Left renal pelvis (tissue), 4 donors: ENCODE measurements around the gene FAM209B. TPM values are rescaled to one million over a fixed set of nuclear protein-coding genes. Genes with fewer than 3 reads are reported as not detected.

Source experiments
- polyA plus RNA-seq, 4 donors: library from polyadenylated mRNA; unstranded; fragments of 120-200 nt; gene quantifications; one replicate each; pipeline ENCODE4 v1.2.1, GENCODE V29; 2013; ENCODE audit not compliant: insufficient read length in 4 of 4

Gene FAM209B
- polyA plus RNA-seq, 4 donors, result 0.27 to 0.34 (median 0.30) TPM

Other genes with a start within 250 kb of the FAM209B start
- gene FAM210B, start 174.3 kb upstream of the FAM209B start, polyA plus RNA-seq, result 10 to 100 TPM; 38.7 to 84.7 (median 43.4) TPM
- 10 to 100 TPM; 13.2 to 16.5 (median 15.2) TPM for gene AURKA, start 141.0 kb upstream of the FAM209B start, polyA plus RNA-seq
- 10 to 100 TPM; 32.3 to 46.5 (median 42.6) TPM for gene CSTF1, start 140.6 kb upstream of the FAM209B start, polyA plus RNA-seq
- 1 to 10 TPM in 3 of 4 donors, under 1 TPM in 1; 0.63 to 3.3 (median 2.8) TPM for gene CASS4, start 121.0 kb upstream of the FAM209B start, polyA plus RNA-seq
- gene RTF2, start 64.6 kb upstream of the FAM209B start, polyA plus RNA-seq, result 100 to 1,000 TPM in 3 of 4 donors, 10 to 100 TPM in 1; 94.5 to 134 (median 129) TPM
- under 1 TPM in 3 of 4 donors, not detected in 1; 0.29 to 0.40 (median 0.35) TPM for gene FAM209A, start 8.5 kb upstream of the FAM209B start, polyA plus RNA-seq
- 1 to 10 TPM in 3 of 4 donors, under 1 TPM in 1; 0.12 to 1.8 (median 1.2) TPM for gene TFAP2C, start 96.1 kb downstream of the FAM209B start, polyA plus RNA-seq